H9 (cell line): ENCODE data around the gene KCNAB1. TPM values are rescaled to one million over a fixed set of nuclear protein-coding genes. Genes with fewer than 3 reads are reported as not detected.

Source experiments
- DNase-seq: peaks from one replicate; pipeline ENCODE4 v3.0.0-alpha.2; 2017
- H2AFZ ChIP-seq: one replicate; pipeline ENCODE4 v1.6.1; 2013; ENCODE audit warnings: mild to moderate bottlenecking, low read length, control low read depth, moderate library complexity
- H2AK5ac ChIP-seq: 2 replicates; pipeline ENCODE4 v1.6.1; 2013; ENCODE audit warnings: low read length, control low read depth, mixed read lengths; ENCODE audit not compliant: insufficient read length
- H2BK120ac ChIP-seq: one replicate; pipeline ENCODE4 v1.6.1; 2013; ENCODE audit warnings: low read depth, mild to moderate bottlenecking, low read length, control low read depth, inconsistent platforms; ENCODE audit not compliant: poor library complexity, severe bottlenecking
- H2BK12ac ChIP-seq: 2 replicates; pipeline ENCODE4 v1.6.1; 2013; ENCODE audit warnings: low read length, control low read depth, mixed read lengths, low read depth; ENCODE audit not compliant: insufficient read length
- H2BK15ac ChIP-seq: 2 replicates; pipeline ENCODE4 v1.6.1; 2013; ENCODE audit warnings: low read depth, low read length, control low read depth
- H2BK20ac ChIP-seq: one replicate; pipeline ENCODE4 v1.6.1; 2013; ENCODE audit warnings: low read depth, mild to moderate bottlenecking, low read length, control low read depth, inconsistent platforms; ENCODE audit not compliant: poor library complexity, severe bottlenecking
- H2BK5ac ChIP-seq: 2 replicates; pipeline ENCODE4 v1.6.1; 2013; ENCODE audit warnings: low read length, control low read depth, mixed read lengths; ENCODE audit not compliant: insufficient read length
- H3K14ac ChIP-seq: 2 replicates; pipeline ENCODE4 v1.6.1; 2013; ENCODE audit warnings: low read length, control low read depth; ENCODE audit not compliant: insufficient read depth
- H3K18ac ChIP-seq: 2 replicates; pipeline ENCODE4 v1.6.1; 2013; ENCODE audit warnings: low read depth, mild to moderate bottlenecking, mixed read lengths, low read length, control low read depth; ENCODE audit not compliant: insufficient read length
- H3K23ac ChIP-seq: 2 replicates; pipeline ENCODE4 v1.6.1; 2013; ENCODE audit warnings: low read length, control low read depth, mixed read lengths, low read depth; ENCODE audit not compliant: insufficient read length
- H3K23me2 ChIP-seq: 2 replicates; pipeline ENCODE4 v1.6.1; 2013; ENCODE audit warnings: low read depth, mild to moderate bottlenecking, mixed read lengths, low read length, control low read depth; ENCODE audit not compliant: insufficient read length, poor library complexity, severe bottlenecking
- H3K27ac ChIP-seq: 2 replicates; pipeline ENCODE4 v1.5.1; 2013; ENCODE audit warnings: low read length, control low read depth, mixed read lengths, low read depth; ENCODE audit not compliant: insufficient read length
- H3K27me3 ChIP-seq: 2 replicates; pipeline ENCODE4 v1.6.1; 2013; ENCODE audit warnings: low read length, control low read depth, inconsistent platforms; ENCODE audit not compliant: insufficient read depth
- H3K4ac ChIP-seq: 2 replicates; pipeline ENCODE4 v1.6.1; 2013; ENCODE audit warnings: low read depth, mild to moderate bottlenecking, control low read depth, inconsistent platforms, low read length, moderate library complexity
- H3K4me1 ChIP-seq: 2 replicates; pipeline ENCODE4 v1.6.1; 2013; ENCODE audit warnings: low read length, control low read depth, inconsistent platforms; ENCODE audit not compliant: insufficient read depth
- H3K4me2 ChIP-seq: 2 replicates; pipeline ENCODE4 v1.6.1; 2013; ENCODE audit warnings: low read length, control low read depth, mixed read lengths; ENCODE audit not compliant: insufficient read length, insufficient read depth
- H3K56ac ChIP-seq: 2 replicates; pipeline ENCODE4 v1.6.1; 2013; ENCODE audit warnings: low read depth, mild to moderate bottlenecking, mixed read lengths, low read length, control low read depth; ENCODE audit not compliant: insufficient read length
- H3K79me1 ChIP-seq: 2 replicates; pipeline ENCODE4 v1.6.1; 2013; ENCODE audit warnings: low read depth, mild to moderate bottlenecking, moderate library complexity, low read length, control low read depth, inconsistent platforms; ENCODE audit not compliant: insufficient read depth, poor library complexity, severe bottlenecking
- H3K79me2 ChIP-seq: 2 replicates; pipeline ENCODE4 v1.6.1; 2013; ENCODE audit warnings: low read length, control low read depth, inconsistent platforms; ENCODE audit not compliant: insufficient read depth
- H3K9ac ChIP-seq: 2 replicates; pipeline ENCODE4 v1.6.1; 2013; ENCODE audit warnings: low read length, control low read depth, mixed read lengths; ENCODE audit not compliant: insufficient read length; ENCODE audit errors: extremely low read depth
- H3K9me3 ChIP-seq: one replicate; pipeline ENCODE4 v1.6.1; 2013; ENCODE audit warnings: low read depth, low read length, inconsistent platforms; ENCODE audit not compliant: control insufficient read depth
- H3T11ph ChIP-seq: one replicate; pipeline ENCODE4 v1.6.1; 2013; ENCODE audit warnings: mild to moderate bottlenecking, low read length, control low read depth, inconsistent platforms
- H4K20me1 ChIP-seq: one replicate; pipeline ENCODE4 v1.6.1; 2013; ENCODE audit not compliant: control insufficient read depth, insufficient read length, insufficient read depth
- H4K5ac ChIP-seq: 2 replicates; pipeline ENCODE4 v1.6.1; 2013; ENCODE audit warnings: low read depth, mild to moderate bottlenecking, mixed read lengths, low read length, control low read depth; ENCODE audit not compliant: insufficient read length
- H4K8ac ChIP-seq: replicated peaks from 2 replicates; pipeline ENCODE4 v1.6.1; 2013; ENCODE audit warnings: low read length, control low read depth, mixed read lengths, low read depth; ENCODE audit not compliant: insufficient read length
- H4K91ac ChIP-seq: 2 replicates; pipeline ENCODE4 v1.6.1; 2013; ENCODE audit warnings: low read depth, mild to moderate bottlenecking, moderate library complexity, mixed read lengths, low read length, control low read depth; ENCODE audit not compliant: insufficient read length
- H3K27ac Mint-ChIP-seq, 3 experiments: 2 replicates in 2 of 3; 3 replicates in 1 of 3; pipeline ENCODE4 v1.8.0; 2020 to 2021; ENCODE audit warnings: mixed read lengths in 3 of 3, mild to moderate bottlenecking in 1 of 3, moderate library complexity in 1 of 3
- H3K27me3 Mint-ChIP-seq: 2 replicates; pipeline ENCODE4 v1.8.0; 2021; ENCODE audit warnings: low read depth, mild to moderate bottlenecking, moderate library complexity, mixed read lengths
- H3K36me3 Mint-ChIP-seq, 3 experiments: 2 replicates in 2 of 3; 3 replicates in 1 of 3; pipeline ENCODE4 v1.8.0; 2020 to 2021; ENCODE audit warnings: low read depth in 3 of 3, mixed read lengths in 3 of 3; ENCODE audit not compliant: insufficient read depth in 1 of 3
- H3K4me1 Mint-ChIP-seq, 2 experiments: 2 replicates each; pipeline ENCODE4 v1.8.0; 2020; ENCODE audit warnings: mixed read lengths in 2 of 2
- H3K4me3 Mint-ChIP-seq, 2 experiments: 2 replicates in 1 of 2; 3 replicates in 1 of 2; pipeline ENCODE4 v1.8.0; 2020 to 2021; ENCODE audit warnings: mild to moderate bottlenecking in 2 of 2, mixed read lengths in 2 of 2, moderate library complexity in 1 of 2
- H3K9me3 Mint-ChIP-seq, 2 experiments: 2 replicates in 1 of 2; 3 replicates in 1 of 2; pipeline ENCODE4 v1.8.0; 2020; ENCODE audit warnings: mild to moderate bottlenecking in 2 of 2, mixed read lengths in 2 of 2, moderate library complexity in 1 of 2
- WGBS: extraction: QIAGEN DNeasy Blood & Tissue Kit; methylation state at CpG from one replicate; pipeline ENCODE4 v1.1.7; 2013; ENCODE audit warnings: missing lambda C conversion rate, low lambda C conversion rate, mixed read lengths; ENCODE audit not compliant: insufficient read length; ENCODE audit errors: extremely low coverage; 5-methylcytosine and 5-hydroxymethylcytosine counted together
- total RNA-seq: library from RNA; stranded (reverse); gene quantifications from 2 replicates; pipeline ENCODE4 v1.2.1, GENCODE V29; 2021
- TF ChIP-seq, protein P1 (sequence below): fragments of 200-600 bp; sonication (generic); conservative IDR thresholded peaks from 3 replicates; pipeline ENCODE4 v1.8.0; 2021; ENCODE audit warnings: antibody characterized with exemption, mild to moderate bottlenecking

KCNAB1 gene
- total RNA-seq, 1 experiment from 2014 or later, result 3.7 TPM

DNA sequence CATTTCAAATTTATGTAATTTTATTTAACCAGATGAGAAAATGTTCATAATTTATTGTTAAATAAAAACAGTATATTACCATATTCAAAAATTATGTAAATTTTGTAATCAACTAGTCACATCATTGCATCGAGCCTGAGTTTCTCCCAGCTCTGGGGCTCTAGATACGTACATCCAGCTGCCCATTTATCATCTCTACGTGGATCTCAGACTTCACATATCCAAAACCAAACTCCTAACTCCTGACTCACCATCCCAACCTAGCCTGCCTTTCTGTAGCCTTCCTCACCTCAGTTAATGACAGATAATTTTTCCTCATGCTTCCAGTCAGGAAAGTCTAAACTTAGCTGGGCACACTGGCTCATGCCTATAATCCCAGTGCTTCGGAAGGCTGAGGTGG lies 239.7 kb downstream of the KCNAB1 start:
- Mint-ChIP-seq H3K36me3 (no peaks in the 10 kb centered on the region), H3K4me3 (no peak overlapping the region), H3K27ac (no peak overlapping the region), H3K27me3 (no peaks in the 10 kb centered on the region), H3K4me1 (peaks cover 21 to 24% of the 10 kb centered on the region in 2 experiments), H3K9me3 (no peaks in the 10 kb centered on the region)
- no peak overlapping the region for H3K27ac ChIP-seq
- no peak overlapping the region for H4K91ac ChIP-seq
- H3K79me1 ChIP-seq, result no peaks in the 10 kb centered on the region
- no peak overlapping the region for H3K56ac ChIP-seq
- no peak overlapping the region for H2AK5ac ChIP-seq
- WGBS, result no CpG with 5 or more reads among the region's 4 CpGs
- no peaks in the 10 kb centered on the region for H3K4me1 ChIP-seq
- no peak overlapping the region for H2AFZ ChIP-seq
- no peak overlapping the region for H3K4ac ChIP-seq
- no peak overlapping the region for H3K9ac ChIP-seq
- no peak overlapping the region for H2BK20ac ChIP-seq
- H2BK12ac ChIP-seq, result no peak overlapping the region
- H3K27me3 ChIP-seq, result no peaks in the 10 kb centered on the region
- H2BK120ac ChIP-seq, result no peak overlapping the region
- H3K9me3 ChIP-seq, result no peaks in the 10 kb centered on the region
- H3K23me2 ChIP-seq, result no peaks in the 10 kb centered on the region
- H4K8ac ChIP-seq, result no peak overlapping the region
- H3K14ac ChIP-seq, result no peak overlapping the region
- no peak overlapping the region for H2BK5ac ChIP-seq
- H4K20me1 ChIP-seq, result no peaks in the 10 kb centered on the region
- TF ChIP-seq, protein P1, sequence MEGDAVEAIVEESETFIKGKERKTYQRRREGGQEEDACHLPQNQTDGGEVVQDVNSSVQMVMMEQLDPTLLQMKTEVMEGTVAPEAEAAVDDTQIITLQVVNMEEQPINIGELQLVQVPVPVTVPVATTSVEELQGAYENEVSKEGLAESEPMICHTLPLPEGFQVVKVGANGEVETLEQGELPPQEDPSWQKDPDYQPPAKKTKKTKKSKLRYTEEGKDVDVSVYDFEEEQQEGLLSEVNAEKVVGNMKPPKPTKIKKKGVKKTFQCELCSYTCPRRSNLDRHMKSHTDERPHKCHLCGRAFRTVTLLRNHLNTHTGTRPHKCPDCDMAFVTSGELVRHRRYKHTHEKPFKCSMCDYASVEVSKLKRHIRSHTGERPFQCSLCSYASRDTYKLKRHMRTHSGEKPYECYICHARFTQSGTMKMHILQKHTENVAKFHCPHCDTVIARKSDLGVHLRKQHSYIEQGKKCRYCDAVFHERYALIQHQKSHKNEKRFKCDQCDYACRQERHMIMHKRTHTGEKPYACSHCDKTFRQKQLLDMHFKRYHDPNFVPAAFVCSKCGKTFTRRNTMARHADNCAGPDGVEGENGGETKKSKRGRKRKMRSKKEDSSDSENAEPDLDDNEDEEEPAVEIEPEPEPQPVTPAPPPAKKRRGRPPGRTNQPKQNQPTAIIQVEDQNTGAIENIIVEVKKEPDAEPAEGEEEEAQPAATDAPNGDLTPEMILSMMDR, result no peak
- no peak for DNase-seq
- H3T11ph ChIP-seq, result no peak overlapping the region
- H3K4me2 ChIP-seq, result no peak overlapping the region
- no peak overlapping the region for H3K23ac ChIP-seq
- no peak overlapping the region for H3K18ac ChIP-seq
- H4K5ac ChIP-seq, result no peak overlapping the region
- no peaks in the 10 kb centered on the region for H3K79me2 ChIP-seq
- no peak overlapping the region; the same call in 1 of the 2 replicates for H2BK15ac ChIP-seq
